ENCODE measurements around the gene XCL2.
"Not testable (repeated sequence)": the region's sequence is repeated elsewhere in the genome, so short reads cannot be mapped to it uniquely, and the experiment has no call there.

Gene XCL2, protein sequence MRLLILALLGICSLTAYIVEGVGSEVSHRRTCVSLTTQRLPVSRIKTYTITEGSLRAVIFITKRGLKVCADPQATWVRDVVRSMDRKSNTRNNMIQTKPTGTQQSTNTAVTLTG

DNA sequence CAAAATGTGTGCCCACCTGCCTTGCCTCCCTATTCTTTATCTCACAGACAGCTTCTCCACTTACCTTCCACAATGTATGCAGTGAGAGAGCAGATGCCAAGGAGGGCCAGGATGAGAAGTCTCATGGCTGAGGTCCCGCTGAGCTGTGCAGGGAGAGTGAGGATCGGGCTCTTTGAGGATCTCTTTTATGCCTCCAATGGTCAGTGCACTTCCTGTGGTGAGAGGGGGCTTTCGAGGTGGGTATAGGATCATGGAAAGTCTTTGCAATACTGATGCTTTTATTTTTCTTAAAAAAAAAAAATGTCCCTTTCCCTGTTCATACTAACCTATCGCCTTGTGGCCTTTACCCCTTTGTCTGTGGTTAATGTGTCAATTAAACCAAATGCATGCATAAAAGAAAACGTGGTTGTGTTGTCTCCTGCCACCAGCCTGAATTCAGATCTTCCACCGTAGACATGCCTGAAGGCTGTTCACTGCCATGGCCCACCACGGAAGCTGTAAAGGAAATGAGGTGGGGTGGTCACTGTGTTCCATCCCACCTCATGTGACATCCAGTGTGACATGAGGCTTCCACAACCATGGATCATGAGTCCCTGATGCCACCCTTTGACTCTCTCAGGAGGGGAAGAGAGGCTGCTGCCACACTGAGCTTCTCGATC is at the start of gene XCL2:
XCL2 (minus strand) TSS at position 158 of the 659 bp plus-strand sequence; CDS start at position 125, 33 bp downstream.
- not testable (repeated sequence) for DNase-seq

DNA sequence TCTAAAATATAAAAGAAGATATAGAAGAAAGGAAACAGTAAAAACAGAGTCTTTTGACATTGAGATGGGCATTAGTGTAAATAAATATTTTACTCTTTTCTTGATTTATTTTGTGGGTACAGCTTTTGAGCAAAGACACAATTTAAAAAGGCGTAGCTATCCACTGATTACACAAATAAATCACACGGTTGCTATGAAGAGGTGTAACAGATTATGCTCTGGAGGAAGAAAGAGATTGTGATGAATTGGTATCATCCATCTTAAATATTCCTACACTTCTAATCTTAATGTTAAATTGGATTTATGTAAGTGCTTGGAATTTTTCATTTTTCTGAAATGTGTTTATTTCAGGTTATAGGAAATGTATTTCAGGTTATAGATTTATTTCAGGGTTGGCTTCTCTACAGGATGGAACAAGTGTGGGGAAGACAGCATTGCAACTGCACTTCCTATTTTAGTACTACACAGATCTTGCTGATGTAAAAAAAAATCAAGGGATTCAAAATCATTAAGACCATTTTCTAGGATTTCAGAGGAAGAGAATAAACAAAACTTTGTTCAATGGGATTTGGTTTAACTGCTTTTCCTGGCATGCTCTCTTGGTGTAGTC is 47.9 kb upstream of the XCL2 start:
- no peak for DNase-seq

DNA sequence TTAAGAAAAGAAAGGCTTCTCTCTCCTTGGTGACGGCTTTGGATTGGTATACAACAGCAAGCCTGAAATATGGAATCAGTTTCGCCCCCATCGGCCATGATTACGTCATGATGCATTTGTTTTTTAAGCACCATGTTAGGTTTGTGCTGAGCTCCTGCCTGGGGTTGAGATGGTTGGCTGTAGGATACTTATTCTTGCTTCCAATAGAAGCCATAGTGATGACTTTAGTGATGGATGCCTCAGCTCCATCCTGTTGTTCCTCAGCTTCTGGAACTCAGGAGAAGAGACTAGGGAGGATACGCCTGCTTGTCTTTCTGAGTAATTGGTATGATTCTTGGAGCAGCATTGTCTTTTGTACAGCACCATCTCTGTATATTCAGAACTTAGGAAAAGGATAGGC is 47.3 kb upstream of the XCL2 start:
- no peak for DNase-seq

DNA sequence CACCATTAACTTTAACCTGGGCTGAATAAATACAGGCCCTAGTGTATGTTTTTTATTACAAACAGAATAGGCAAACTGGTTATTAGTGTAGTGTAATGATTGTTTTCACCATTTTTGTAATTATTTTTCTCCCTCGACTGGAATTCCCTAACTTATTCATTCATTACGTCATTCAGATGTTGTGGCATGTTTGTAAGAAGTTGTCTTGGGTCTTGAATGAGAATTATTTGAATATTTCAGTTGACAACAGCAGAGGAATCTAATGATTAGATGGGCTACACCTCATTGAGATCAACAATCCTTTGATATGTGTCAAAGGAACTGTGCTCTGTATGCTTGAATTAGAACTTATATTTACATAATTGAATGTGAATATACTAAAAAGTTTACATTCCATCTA is 45.4 kb upstream of the XCL2 start:
- no peak for DNase-seq

DNA sequence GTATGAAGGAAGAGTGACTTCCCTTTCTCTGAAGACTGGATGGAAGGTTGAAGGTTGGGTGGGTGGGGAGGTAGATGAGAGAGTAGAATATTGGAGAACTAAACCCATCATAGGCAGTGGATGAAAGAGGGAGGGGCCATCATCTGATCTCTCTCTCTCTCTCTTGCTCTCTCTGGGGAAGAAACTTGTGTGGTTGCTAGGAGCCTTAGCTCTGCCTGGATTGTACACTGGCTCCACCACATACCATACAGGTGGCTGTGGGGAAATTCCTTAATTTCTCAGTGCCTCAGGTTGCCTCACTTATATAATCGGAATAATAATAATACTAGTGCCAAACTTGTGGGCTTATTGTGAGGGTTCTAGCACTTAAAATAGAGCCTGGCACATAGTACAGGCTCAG is 42.1 kb upstream of the XCL2 start:
- DNase-seq, result no peak

DNA sequence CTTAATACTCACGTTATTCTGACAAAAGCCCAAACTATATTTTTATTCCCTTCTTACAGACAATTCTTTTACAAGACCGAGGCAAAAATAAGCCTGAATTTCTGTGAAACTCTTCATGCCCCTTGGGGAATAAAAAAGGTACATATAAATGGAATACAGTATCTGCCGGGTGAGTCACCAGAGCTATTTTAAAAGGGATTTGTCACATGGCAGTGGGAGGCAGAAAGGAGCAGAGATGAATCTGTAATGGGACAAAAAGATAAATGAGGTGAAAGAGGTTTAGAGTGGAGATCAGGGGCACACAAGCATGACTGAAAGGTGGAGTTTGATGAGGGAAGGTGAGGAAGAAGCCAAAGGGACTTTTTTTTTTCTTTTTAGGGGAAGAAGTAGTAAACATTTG is 41.4 kb upstream of the XCL2 start:
- DNase-seq, result no peak

DNA sequence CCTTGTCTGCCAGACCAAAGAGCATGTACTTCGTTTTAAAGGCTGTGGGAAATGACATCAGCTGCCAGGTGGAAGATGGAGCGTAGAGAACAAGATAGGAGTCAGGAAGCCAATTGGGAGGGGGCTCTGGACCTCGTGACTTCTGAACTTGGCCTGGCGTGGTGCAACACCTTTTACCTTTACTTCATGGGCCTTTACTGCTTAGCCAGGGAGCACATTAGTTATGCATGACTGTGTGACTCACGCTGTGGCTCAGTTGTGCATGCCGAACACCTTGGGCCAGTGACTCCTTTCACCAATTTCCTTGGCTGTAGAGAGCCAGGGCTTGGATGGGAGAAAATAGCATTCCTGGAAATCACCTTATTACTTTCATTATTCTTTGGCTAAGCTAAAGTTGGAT is 39.8 kb upstream of the XCL2 start:
- no peak for DNase-seq

DNA sequence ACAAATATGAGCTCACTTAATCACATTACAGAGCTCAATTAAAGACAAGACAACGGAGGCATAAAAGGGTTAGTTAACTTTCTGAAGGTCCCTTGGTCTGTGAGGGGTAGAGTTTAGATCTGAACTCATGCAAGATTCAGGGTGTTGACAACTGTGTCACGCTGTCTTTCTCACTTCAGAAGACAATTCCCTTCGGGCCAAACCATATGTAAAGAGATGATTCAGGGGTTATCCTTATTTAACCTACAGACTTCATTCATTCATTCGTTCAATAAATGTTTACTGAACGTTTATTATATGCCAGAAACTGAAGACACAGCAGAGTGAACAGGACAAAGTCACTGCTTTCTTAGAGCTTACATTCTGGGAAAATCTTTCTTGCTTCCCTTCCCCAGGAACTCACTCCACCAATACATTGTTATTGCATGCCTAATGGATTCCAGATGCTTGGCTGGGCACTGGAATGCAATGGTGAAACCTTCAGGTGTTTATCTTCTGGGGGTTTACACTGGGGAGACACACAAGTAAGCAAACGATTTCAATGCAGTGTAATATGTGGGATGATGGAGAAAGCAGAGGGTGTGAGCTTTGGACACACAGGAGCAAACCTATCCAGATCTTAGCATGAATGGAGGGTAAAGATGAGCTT is 39.0 kb upstream of the XCL2 start:
- DNase-seq, result no peak

DNA sequence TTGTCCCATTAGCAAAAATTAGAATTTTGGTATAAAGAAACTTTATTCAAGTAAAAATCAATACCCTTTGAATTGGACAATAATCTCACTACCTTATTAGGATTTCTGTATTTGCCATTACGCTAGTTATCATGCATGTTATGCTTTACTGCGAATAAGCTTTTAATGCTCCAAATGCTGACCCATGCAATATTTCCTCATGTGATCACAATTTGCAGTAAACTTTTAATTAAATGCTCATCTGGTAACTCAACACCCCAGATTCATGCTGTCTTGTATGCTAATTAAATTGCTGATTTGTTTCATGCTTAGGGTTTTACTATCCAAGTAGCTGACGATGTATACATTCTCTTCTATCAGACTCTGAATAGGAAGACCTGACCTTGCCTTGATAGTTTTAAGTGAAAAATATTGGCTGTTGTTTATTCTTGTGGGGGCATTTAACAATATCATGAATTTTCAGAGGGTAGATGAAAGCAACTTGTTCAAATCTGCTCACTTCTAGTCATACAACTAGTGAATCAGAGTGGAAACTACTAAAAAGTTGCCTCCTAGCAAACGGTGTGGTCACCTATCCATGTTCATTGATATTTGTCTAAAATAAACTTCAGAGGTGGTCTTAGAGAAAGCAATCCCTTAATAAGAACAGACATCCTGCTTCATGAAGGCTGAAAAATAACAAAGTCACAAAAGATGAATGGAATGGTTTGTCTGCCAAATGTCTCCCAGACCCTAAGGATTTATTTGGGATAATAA is 38.2 kb upstream of the XCL2 start:
- no peak for DNase-seq

DNA sequence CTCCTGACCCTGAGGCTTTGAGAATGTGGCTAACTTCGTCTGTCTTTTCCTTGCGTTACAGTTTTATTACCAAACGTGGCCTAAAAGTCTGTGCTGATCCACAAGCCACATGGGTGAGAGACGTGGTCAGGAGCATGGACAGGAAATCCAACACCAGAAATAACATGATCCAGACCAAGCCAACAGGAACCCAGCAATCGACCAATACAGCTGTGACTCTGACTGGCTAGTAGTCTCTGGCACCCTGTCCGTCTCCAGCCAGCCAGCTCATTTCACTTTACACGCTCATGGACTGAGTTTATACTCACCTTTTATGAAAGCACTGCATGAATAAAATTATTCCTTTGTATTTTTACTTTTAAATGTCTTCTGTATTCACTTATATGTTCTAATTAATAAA is 37.2 kb upstream of the XCL2 start:
- DNase-seq, result not testable (repeated sequence)

DNA sequence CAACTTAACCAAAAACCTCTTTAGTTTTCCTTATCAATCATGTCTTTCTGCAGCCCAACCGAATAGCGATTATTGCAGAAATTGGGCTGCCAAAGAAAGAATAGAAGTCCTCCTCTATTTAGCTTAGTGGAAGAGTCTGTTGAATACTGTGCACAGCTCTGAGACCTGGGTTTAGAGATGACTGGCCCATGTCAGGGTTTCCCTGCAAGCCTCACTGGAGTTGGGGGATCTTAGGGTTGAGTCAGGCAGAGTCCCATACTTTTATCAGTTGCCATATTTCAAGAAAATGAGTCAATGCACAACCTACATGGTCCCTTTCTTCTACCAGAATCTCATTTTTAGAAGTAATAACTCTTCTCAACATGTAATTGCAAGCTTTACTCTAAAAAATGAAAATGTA is 36.5 kb upstream of the XCL2 start:
- DNase-seq, result not testable (repeated sequence)

DNA sequence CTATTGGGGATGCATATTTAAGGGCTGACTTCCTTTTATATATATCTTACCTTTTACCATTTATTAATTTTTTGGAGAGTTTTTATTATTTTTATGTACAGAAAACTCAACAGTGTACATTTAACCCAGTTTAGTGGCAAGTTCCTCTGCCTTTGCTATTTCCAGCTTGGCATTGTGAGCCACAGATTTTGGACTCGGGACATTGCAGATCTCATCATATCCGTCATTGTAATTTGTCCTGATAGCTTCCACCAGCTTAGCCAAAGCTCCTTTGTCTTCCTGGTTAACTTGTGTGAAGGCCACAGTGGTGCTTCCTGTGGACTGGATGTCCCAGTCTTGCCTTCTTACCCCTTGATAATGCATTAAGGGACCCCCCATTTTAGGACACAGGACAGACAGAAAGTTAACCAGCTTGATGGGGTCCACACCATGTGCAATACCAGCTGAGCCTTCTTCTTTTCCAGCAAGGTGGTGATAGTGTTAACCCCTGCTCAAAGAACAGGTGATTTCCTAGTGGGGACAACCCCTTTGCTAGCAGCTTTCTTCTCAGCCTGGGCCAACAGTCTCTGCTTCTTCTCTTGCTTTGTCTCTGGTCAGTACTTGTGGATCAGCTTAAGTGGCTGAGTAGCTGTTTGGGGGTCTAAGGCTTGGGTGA is 34.9 kb upstream of the XCL2 start:
- not testable (repeated sequence) for DNase-seq

DNA sequence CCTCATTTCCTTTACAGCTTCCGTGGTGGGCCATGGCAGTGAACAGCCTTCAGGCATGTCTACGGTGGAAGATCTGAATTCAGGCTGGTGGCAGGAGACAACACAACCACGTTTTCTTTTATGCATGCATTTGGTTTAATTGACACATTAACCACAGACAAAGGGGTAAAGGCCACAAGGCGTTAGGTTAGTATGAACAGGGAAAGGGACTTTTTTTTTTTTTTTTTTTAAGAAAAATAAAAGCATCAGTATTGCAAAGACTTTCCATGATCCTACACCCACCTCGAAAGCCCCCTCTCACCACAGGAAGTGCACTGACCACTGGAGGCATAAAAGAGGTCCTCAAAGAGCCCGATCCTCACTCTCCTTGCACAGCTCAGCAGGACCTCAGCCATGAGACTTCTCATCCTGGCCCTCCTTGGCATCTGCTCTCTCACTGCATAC is 32.5 kb upstream of the XCL2 start, which contains the start of gene XCL1:
XCL1 (plus strand) TSS at position 361 of the 444 bp plus-strand sequence; CDS start at position 394, 33 bp downstream.
- DNase-seq, result not testable (repeated sequence)

DNA sequence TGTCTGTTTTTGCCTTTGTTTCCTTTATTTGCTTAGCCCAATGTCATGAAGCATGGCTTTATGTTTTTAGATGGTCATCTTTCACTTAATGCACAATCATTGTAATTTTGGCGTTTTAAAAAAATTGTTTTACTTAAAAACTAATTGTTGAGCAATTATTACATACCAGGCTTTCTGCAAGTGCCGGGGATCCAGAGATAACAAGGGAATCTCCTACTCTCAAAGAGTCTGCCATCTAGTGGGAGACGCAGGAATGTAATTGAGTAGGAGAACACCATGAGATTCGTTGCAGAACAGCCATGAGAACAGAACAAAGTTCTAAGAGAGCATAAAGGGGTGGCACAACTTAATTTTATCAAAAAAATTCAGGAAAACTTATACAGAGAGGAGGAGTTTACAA is 30.4 kb upstream of the XCL2 start:
- DNase-seq, result not testable (repeated sequence)

DNA sequence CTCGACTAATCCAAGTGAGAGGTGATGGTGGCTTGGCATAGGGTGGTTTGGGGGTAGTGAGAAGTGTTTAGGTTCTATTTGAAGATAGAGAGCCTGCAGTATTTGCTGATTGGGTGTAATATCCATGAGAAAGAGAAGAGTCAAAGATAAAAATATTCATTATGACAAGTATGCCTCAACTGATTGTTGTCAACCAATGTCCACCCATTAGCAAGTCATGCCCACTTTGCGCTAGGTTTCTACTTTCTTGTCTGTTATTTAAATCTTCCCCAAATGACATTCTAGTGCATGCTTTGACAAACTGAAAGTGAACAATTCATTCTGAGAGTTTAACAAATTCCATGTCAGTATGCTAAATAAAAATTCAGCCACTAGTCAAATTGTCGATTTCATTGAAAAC is 28.8 kb upstream of the XCL2 start:
- no peak for DNase-seq

DNA sequence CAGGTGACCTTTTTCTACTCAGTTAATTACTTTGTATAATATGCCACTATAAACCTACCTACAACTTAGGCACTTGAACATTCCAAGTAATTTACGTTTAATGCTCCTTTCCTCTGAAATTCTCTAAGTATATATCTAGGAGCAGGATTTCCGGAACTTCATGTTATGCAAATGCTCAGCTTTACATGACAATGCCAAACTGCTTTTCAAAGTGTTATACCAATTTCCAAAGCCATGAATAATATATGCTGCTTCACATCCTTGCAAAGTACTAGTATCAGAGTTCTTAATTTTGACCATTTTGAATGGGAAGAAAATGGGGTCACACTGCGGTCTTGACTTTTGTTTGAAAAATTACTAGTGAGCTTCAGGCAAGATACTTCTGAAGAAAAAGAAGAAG is 26.9 kb upstream of the XCL2 start:
- no peak for DNase-seq

DNA sequence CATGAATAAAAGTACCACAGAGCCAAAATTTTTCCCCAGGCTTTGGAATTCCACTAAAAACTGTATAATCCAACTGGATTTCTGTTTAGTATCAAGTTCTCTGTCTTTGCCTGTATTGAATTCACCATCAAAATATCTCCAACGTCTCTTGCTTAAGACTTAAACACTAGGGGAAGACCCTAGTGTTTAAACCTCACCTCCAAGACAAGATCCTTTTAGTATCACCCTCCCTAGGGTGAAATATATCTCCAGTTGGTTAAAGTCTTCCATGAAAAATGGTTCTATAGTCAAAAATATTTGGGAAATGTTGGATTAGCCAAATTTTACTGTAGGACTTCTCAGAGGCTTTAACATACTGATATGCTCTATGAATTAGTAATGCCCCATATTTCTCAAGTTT is 24.5 kb upstream of the XCL2 start:
- no peak for DNase-seq

DNA sequence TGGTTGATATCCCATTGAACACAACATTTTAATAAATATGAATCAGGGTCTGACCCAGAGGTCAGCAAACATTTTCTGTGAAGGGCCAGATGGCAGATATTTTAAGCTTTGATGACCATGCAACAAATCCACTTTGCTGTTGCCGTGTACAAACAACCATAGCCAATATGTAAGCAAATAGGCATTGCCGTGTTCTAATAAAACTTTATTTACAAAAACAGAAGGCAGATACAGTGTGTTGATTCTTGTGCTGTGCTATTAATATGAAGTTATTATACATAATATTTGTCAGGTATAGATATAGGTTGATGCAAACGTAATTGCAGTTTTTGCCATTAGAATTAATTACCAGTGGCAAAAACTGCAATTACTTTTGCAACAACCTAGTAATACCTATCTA is 23.8 kb upstream of the XCL2 start:
- no peak for DNase-seq

DNA sequence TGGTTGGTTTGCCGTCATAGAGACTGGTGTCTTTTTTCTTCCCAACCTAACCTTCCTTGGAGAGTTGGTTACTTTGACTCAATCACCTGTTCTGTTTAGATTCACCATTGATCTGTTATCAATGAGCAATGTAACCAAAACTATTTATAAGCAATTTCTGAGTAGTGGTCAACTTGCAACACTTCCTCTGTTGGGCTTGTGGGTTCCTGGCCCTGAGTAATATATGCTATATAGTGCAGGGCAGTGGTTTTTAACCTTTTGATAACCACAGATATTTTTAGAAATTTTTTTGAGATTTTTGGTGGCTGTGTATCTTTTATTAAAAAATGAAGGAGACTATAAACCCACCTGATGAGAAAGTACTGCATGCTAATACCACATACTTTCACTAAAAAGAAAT is 23.2 kb upstream of the XCL2 start:
- DNase-seq, result no peak

DNA sequence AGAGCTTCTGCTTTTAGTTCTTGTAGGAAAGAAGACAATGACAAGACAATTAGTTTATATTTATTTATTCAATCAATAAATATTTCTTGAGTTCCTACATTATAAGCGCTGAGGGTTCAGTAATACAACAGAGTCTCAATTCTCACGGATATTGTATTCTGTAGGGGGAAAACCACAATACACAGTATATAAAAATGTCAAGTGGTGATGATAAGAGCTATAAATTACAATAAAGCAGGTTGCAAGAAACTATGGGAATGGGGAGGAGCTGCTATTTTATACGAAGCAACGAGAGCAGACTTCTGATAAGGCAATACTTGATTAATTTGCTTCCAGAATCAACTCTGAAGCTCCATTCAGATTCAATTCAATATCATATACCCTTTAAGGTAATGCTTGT is 22.0 kb upstream of the XCL2 start:
- no peak for DNase-seq

DNA sequence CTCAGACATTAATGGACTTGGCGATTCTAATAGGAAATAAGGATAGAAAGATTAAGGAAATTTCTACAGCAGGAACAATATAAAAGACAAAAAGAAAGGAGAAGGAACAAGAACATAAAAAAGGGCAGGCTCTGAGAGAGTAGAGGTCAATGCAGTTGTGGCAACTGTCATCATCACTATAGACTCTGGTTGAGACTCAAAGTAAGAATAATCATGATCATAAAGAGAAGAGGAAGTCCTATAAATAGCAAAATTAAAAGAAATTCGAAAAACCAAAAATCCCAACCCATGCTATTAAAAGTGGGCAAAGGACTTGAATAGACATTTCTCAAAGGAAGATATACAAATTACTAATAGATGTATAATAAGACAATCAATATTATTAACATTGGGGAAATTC is 18.2 kb upstream of the XCL2 start:
- no peak for DNase-seq

DNA sequence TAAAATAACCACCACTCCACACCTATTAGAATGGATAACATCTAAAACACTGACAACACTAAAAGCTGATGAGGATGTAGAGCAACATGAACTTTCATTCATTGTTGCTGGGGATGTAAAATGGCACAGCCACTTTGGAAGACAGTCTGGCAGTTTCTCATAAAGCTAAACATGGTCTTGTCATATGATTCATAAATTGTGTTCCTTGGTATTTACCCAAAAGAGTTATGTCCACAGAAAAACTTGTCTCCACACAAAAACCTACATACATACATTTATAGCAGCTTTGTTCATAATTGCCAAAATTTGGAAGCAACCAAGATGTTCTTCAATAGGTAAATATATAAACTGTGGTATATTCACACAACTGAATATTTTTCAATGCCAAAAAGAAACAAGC is 16.6 kb upstream of the XCL2 start:
- DNase-seq, result no peak

DNA sequence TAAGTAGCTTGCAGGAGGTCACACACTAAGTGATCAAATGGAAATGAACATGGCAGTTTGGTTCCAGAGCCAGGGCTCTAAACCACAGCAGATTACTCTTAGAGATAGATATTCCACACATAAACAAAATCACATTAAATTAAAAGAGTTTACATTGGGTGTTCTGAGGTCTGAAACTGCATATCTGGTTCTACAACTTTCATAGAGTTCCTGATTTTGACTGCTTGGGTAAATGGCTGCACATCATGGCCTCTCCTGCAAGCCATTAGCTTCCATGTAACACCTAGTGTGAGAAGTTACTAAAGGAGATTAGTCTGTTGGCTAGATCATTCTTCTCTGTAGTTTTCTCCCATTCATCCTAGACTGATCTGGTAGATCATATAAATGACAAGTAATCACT is 12.8 kb upstream of the XCL2 start:
- DNase-seq, result no peak
